ENCODE measurements around the gene PARVB. TPM values are rescaled to one million over a fixed set of nuclear protein-coding genes. Genes with fewer than 3 reads are reported as not detected.

The PARVB gene
- total RNA-seq, 1 donor from 2014 or later, result 4.4 TPM

GRCh38 chr22:44172370-44173108 is 148.4 kb downstream of the PARVB start:
- DNase-seq (ENCODE audit: extremely low spot score, unreplicated experiment), result no peak
- Mint-ChIP-seq H3K27ac (ENCODE audit: unreplicated experiment) (no peak overlapping the region), H3K4me1 (ENCODE audit: unreplicated experiment) (no peaks in the 10 kb centered on the region), H3K4me3 (ENCODE audit: unreplicated experiment) (no peak overlapping the region), H3K27me3 (ENCODE audit: unreplicated experiment) (peaks cover 19% of the 10 kb centered on the region), H3K9me3 (ENCODE audit: unreplicated experiment) (no peaks in the 10 kb centered on the region), H3K36me3 (ENCODE audit: unreplicated experiment) (no peaks in the 10 kb centered on the region)
- TF ChIP-seq, protein P1, sequence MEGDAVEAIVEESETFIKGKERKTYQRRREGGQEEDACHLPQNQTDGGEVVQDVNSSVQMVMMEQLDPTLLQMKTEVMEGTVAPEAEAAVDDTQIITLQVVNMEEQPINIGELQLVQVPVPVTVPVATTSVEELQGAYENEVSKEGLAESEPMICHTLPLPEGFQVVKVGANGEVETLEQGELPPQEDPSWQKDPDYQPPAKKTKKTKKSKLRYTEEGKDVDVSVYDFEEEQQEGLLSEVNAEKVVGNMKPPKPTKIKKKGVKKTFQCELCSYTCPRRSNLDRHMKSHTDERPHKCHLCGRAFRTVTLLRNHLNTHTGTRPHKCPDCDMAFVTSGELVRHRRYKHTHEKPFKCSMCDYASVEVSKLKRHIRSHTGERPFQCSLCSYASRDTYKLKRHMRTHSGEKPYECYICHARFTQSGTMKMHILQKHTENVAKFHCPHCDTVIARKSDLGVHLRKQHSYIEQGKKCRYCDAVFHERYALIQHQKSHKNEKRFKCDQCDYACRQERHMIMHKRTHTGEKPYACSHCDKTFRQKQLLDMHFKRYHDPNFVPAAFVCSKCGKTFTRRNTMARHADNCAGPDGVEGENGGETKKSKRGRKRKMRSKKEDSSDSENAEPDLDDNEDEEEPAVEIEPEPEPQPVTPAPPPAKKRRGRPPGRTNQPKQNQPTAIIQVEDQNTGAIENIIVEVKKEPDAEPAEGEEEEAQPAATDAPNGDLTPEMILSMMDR (IDR thresholded peaks at IDR 0.05), result no peak

- Mint-ChIP-seq H3K9me3 (ENCODE audit: unreplicated experiment) (no peaks in the 10 kb centered on the region), H3K27ac (ENCODE audit: unreplicated experiment) (no peak overlapping the region), H3K36me3 (ENCODE audit: unreplicated experiment) (no peaks in the 10 kb centered on the region), H3K4me1 (ENCODE audit: unreplicated experiment) (no peaks in the 10 kb centered on the region), H3K27me3 (ENCODE audit: unreplicated experiment) (peaks cover 23% of the 10 kb centered on the region), H3K4me3 (ENCODE audit: unreplicated experiment) (no peak overlapping the region)
- TF ChIP-seq, protein P1 (IDR thresholded peaks at IDR 0.05), result no peak
- no peak for DNase-seq (ENCODE audit: extremely low spot score, unreplicated experiment)
These were observed 149.1 kb downstream of the PARVB start for GRCh38 chr22:44173154-44173553.

DNA sequence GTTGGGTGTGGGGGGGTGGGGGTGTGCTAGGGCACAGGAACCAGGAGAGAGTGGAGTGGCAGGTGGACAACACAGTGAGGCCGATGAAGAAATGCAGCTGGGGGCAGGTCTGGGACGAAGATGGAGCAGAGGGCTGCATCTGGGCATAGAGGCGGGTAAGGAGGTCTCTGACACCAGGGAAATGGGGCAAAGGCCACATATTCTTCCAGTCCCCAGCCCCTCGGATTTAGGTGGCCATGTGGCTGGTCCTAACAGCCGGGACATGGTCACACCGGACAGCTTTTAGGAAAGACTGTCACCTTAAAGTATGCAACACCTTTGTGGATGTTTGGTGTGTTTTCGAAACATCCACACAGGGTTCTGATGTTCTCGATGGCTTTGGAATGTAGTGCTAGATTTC is 151.6 kb downstream of the PARVB start:
- Mint-ChIP-seq H3K27ac (ENCODE audit: unreplicated experiment) (no peak overlapping the region), H3K9me3 (ENCODE audit: unreplicated experiment) (no peaks in the 10 kb centered on the region), H3K4me1 (ENCODE audit: unreplicated experiment) (no peaks in the 10 kb centered on the region), H3K4me3 (ENCODE audit: unreplicated experiment) (no peak overlapping the region), H3K27me3 (ENCODE audit: unreplicated experiment) (peaks cover 45% of the 10 kb centered on the region), H3K36me3 (ENCODE audit: unreplicated experiment) (no peaks in the 10 kb centered on the region)
- TF ChIP-seq, protein P1 (IDR thresholded peaks at IDR 0.05), result no peak
- DNase-seq (ENCODE audit: extremely low spot score, unreplicated experiment), result no peak

GRCh38 chr22:44179196-44179988 is 155.3 kb downstream of the PARVB start:
- H3K4me1 Mint-ChIP-seq (ENCODE audit: unreplicated experiment), result peaks cover 2% of the 10 kb centered on the region
- TF ChIP-seq, protein P1 (IDR thresholded peaks at IDR 0.05), result no peak
- H3K27me3 Mint-ChIP-seq (ENCODE audit: unreplicated experiment), result peaks cover 45% of the 10 kb centered on the region
- no peaks in the 10 kb centered on the region for H3K9me3 Mint-ChIP-seq (ENCODE audit: unreplicated experiment)
- no peak overlapping the region for H3K27ac Mint-ChIP-seq (ENCODE audit: unreplicated experiment)
- no peak for DNase-seq (ENCODE audit: extremely low spot score, unreplicated experiment)
- no peak overlapping the region for H3K4me3 Mint-ChIP-seq (ENCODE audit: unreplicated experiment)
- H3K36me3 Mint-ChIP-seq (ENCODE audit: unreplicated experiment), result no peaks in the 10 kb centered on the region
